GM21723 (cell line): ENCODE data around the gene UBE4B.
"Not testable (repeated sequence)": the region's sequence is repeated elsewhere in the genome, so short reads cannot be mapped to it uniquely, and the experiment has no call there.

ENCODE experiments used
- ATAC-seq: cut with Tn5 transposase; IDR thresholded peaks from one replicate; pipeline ENCODE4 v1.9.1; 2021; ENCODE audit warnings: mild to moderate bottlenecking, moderate library complexity; ENCODE audit not compliant: unreplicated experiment

The UBE4B gene

DNA sequence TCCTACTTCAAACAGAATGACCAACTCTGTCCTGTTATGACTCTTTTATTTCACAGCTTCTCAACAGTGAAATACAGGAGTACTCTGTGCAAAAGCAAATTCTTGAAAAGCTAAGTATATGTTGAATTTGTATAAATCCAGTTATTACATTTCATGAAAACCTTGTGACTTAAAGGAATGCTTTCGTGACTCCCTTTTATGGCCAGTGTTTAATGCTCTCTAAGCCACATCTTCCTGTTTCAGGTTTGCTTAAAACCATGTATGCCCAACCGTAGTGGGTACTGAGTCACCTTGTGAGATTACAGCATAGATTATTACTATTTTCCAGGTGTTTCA, 137.4 kb downstream of the UBE4B start:
- ATAC-seq, result peak; percentile 65

DNA sequence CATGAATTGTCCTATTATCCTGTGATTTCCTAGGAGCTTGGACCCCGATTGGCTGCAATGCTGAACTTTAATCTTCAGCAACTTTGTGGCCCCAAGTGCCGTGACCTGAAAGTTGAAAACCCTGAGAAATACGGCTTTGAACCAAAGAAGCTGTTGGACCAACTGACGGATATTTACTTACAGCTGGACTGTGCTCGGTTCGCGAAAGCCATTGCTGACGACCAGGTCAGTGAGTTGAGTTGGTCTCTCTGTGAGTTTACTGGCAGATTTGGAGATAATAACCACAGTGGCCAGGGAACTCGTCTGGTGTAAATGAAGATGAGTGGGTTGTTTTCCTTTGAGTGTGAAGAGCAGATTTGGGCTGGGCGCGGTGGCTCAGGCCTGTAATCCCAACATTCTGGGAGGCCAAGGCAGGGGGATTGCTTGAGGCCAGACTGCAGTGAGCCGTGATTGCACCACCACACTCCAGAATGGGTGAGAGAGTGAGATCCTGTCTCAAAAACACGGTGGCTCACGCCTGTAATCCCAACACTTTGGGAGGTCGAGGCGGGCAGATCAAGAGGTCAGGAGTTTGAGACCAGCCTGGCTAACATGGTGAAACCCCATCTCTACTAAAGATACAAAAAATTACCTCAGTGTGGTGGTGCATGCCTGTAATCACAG, 138.5 kb downstream of the UBE4B start:
- ATAC-seq, result no peak

DNA sequence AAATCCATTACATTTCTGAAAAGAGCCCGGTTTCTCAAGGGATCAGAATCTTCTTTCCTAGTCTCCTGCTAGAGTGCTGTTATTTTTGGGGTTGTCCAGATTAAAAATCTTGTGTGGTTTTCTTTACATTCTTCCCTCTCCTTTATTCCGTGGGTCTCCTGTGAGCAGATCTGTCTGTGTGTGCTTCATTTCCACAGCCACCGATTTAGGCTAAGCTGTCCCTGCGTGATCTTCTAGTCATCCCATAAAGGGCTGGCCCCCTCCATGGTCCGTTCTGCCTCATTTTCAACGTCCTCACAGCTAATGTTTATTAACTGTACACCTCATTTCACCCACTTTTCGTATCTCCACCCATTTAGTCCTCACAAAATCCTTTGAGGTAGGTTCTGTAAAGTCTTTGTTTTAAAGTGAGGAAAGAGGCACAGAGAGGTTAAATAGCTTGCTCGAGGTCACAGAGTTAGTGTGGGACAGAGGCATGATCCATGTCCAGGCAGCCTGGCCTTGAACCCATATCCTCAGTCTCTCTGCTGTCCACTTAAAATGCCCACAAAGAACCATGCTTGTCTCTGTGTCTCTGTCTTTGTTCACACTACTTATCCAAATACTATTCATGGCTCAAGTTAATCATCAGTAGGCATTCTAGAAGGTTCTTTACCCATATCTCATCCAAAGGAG, 139.4 kb downstream of the UBE4B start:
- no peak for ATAC-seq

DNA sequence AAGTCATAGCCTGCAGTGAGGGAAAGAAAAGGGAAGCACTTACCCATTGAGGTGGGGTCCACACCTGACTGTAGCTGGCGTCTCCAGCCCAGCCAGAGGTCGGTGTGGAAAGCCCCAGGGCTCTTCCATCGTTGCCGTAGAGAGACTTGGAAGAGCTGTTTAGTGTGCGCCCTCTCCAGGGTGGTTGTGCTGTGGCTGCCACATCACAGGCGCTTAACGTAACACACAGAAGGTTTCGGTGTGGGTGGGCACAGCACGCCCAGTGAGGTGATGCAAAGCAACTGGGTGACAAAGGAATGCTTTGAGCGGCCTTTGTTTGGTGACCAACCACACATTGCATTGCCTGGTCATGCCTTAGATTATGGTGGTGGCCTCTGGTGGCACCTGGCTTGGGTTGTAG, 140.8 kb downstream of the UBE4B start:
- ATAC-seq, result no peak

DNA sequence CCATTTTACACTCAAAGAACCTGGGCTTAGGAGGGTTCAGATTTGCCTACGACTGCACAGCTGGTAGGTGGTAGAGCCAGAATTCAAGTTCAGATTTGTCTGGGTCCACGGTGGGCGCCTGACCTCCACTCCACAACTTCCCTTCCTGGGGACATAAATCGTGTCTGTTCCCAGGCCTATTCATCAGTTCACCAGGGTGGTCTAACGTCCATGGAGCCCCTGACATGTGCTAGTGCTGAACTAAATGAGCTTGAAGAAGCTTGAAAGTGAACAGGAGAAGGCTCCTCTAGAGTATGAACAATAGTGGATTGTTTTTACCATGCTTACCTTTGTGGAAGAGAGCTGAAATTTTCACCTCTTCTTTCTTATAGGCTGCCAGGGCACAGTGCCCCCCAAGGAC, 145.1 kb downstream of the UBE4B start:
- ATAC-seq, result no peak

DNA sequence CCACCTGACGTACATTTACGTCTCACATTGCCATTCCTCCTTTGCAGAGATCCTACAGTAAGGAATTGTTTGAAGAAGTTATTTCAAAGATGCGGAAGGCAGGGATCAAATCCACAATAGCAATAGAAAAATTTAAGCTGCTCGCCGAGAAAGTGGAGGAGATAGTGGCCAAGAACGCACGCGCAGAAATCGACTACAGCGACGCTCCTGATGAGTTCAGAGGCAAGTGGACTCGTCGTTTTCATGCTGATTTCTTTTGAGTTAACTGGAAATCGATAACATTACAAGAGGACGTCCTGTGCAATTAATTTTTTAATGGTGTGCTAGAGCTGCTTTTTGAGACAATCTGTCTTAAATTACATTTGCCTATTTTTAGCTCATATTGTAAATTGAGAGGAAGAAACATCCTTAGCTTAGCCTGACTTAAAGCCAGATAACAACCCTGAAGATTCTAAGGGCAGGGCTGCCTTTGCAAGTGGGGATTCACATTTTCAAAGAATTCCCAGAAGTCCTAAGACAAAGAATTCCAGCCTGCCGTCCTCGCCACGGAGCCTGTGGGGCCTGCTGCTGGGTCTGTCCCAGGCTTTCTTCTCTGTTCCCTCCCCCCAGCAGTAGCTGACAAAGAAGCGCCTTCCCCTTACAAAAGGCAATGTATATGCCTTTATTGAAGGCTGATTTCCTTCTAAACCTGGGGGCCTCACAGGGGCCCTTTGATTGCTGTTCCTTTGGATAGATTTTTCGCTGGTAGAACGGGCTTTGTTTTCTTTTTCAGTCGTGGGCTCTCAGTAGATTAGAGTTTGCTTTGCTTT, 146.0 kb downstream of the UBE4B start:
- ATAC-seq, result no peak

DNA sequence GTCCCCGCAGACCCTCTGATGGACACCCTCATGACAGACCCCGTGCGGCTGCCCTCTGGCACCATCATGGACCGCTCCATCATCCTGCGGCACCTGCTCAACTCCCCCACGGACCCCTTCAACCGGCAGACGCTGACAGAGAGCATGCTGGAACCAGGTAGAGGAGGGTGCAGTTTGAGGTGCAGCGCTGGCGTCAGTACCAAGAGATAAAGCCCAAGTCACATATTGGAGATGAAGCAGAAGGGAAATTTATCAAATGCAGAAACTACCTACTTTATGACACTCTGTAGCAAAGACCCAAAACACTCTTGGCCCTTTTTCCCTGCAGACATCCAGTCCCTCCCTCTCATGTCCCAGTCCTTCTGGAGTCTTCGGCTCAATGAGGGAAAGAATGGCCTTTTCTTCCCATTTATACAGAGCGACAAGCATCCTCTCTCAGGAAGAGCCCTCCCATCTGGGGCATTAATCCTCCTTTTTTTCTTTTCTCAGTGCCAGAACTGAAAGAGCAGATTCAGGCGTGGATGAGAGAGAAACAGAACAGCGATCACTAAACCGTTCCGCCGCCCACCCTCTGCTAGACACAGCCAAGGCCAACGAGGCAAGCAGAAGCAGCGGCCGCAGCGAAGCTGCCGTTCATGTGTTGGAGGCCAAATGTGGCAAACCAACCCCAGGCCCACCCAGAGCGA, 146.8 kb downstream of the UBE4B start:
- no peak for ATAC-seq

DNA sequence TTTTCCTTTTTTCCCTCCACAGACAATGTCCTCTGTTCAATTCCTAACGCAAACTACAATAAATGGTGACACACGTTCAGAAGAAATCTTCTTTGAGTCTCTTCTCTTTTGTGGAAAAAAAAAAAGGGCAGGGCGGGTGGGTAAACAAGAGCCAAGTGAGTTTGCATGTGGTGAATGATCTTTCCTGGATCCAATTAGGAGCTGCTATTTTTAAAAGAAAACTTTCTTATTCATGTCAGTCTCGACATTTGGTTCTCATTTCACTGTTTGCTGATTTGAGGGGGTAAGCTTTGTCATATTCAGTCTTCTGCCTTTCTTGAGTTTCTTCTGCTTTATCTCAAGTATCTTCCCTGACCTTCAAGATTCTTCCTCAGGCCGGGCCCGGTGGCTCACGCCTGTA, 148.4 kb downstream of the UBE4B start:
- no peak for ATAC-seq

DNA sequence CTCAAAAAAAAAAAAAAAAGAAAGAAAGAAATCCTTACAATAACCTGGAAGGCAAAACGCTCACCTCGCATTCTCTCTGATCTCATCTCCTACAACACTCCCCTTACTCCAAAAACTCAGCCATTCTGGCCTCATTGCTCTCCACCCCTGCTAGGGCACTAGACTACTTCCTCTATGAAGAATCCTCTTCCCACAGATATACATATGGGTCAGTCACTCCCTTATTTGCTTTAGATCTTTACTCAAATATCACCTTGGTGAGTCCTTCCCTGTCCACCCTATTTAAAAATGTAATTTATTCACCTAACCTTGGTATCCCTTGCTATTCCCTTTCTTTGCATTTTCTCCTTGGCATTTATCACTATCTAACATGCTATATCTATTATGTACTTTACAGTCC, 153.0 kb downstream of the UBE4B start:
- ATAC-seq, result no peak

DNA sequence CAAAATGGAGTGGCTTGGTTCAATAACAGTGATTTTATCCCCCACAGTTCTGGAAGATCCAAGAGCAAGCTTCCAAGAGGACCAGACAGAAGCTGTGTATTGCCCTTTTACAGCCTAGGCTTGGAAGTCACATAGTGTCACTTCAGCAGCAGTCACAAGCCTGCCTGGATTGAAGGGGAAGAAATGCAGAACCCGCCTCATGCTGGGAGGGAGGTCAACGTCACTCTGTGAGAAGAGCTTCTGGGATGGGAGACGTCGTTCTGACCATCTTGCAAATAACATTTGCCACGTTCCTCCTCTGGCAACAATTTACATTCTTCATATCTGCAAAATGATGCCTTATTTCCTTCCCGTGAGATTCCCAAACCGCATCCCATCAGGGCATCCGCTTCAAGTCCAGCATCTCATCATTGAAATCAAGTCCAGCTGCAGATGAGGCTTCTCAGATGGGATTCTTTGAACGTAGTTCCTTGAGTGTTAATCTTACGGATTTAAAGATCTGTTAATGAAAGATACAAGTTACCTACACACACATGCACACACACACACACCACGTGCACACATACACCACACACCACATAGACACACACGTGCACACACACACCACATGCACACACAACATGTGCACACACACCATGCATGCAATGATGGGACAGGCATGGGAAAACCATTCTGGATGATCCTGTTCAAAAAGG, 153.7 kb downstream of the UBE4B start:
- ATAC-seq, result no peak

DNA sequence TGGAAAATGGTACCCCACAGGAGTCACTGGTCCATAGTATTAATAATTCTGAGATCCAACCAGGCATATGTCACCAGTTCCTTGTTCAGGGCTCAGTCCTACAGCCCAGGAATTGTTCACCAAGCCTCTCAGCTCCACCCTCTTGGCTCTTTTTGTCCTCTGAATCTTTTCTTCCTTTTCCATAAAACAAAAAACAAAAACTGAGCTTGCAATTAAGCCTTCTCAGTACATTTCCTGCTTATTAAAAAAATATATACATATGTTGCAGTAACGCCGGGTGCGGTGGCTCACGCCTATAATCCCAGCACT, 154.2 kb downstream of the UBE4B start:
- no peak for ATAC-seq

DNA sequence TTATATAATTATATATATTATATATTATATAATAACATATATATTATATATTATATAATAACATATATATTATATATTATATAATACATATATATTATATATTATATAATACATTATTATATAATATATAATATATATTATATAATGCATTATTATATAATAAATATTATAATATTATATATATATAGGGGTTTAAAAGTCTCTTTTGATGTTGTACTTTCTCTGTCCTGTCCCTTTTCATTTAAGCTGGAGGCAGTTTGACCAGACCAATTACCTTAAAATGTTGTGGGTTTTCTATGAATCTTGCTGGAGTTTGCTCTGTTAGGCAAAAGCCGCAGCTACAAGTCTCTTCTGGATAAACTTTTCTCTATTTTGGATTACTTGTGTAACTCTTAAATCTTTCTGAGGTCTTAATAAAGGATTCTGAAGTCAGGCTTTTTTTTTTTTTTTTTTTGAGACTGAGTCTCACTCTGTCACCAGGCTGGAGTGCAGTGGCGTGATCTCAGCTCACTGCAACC, 155.4 kb downstream of the UBE4B start:
- no peak for ATAC-seq

DNA sequence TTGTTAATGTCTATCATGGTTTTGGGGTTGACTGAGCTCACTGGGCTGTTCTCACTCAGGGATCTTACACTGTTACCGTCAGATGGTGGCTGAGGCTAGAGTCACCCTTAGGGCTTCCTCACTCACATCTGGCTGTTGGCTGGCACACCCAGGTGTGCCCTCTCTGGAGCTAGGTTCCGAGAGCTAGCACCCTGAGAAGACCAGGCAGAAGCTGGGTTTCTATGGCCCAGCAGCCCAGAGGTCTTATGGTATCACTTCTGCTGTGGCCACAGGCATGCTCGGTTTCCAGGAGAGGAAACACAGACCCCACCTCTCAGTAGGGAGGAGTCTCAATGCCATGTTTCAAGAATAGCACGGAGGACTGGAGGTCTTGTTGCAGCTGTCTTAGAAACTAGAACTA, 156.9 kb downstream of the UBE4B start:
- peak; percentile 67 for ATAC-seq

DNA sequence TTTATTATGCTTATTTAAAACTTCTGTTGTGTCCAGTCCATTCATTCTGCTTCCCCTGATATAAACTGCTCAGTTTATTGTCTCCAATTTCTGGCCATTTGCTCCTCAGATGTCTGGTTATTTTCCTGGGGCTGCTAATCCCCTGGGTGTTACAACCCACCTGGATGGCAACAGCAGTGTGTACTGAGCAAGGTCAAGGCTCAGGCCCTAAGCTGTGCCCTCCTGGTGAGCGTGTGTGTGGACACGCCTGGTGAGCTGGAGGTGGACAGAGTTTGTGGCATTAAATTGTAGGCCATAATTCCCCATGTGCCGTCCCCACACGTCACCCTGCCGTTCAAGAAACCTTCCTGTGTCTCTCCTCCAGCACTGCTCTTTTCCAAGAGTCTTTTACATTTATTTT, 159.5 kb downstream of the UBE4B start:
- ATAC-seq, result no peak

DNA sequence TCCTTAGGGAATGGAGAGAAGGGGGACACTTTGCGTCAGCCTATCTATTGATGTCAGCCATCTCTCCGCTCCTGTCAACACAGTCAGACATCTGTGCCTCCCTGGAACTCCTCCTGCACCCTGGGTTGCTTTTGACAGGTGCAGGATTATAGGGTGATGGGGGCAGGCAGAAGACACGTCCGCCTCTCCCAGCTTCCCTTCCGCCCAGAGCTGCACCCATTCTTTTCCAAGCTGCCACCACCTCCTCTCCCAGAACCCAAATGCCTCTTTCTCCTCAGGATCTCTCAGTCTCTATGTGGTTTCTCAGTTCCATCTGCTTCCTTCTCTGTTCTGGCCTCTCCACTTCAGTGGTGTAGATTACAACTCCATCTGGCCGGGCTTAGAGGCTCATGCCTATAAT, 160.5 kb downstream of the UBE4B start:
- ATAC-seq, result no peak

DNA sequence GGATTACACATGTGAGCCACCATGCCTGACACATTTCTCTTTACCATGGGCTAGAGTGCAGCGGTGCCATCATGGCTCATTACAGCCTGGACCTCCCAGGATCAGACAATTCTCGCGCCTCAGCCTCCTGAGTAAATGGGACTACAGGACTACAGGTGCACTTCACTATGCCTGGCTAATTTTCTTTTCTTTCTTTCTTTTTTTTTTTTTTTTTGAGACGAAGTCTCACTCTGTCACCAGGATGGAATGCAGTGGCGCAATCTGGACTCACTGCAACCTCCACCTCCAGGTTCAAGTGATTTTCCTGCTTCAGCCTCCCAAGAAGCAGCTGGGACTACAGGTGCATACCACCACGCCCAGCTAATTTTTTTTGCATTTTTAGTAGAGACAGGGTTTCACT, 162.8 kb downstream of the UBE4B start:
- no peak for ATAC-seq

DNA sequence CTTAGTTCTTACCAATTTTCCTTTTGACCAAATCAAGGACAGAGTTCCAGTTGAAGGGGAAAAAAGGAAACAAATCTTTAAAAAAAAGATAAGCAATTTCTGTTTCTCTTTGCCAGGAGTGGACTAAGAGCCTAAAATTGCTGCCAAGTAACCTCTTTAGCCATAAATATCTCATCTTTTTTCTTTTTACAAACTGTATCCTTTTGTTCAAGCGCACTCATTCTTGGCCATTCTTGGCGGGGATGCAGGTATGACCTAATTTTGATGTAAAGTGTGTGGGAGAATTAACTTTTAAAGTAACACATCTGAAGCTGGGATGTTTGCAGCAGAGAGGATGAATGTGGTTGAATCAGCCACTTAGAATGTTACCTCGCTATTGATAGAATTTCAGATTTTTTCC, 164.2 kb downstream of the UBE4B start:
- ATAC-seq, result no peak

DNA sequence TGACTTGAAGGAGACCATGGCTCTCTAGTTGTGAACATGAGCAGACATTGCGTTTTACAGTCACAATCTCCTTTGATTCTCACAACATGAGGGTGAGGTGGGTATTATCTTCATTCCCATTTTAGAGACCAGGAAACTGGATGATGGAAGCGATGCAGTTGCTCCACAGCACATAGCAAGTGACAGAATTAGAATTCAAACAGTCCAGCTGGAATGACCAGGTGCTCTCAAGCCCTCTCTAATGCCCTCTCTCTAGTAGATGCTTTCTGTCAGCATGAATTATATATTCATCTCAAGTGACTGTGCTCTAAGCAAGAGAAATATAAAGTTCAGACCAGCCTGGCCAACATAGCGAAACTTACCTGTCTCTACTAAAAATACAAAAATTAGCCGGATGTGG, 167.9 kb downstream of the UBE4B start:
- ATAC-seq, result no peak

DNA sequence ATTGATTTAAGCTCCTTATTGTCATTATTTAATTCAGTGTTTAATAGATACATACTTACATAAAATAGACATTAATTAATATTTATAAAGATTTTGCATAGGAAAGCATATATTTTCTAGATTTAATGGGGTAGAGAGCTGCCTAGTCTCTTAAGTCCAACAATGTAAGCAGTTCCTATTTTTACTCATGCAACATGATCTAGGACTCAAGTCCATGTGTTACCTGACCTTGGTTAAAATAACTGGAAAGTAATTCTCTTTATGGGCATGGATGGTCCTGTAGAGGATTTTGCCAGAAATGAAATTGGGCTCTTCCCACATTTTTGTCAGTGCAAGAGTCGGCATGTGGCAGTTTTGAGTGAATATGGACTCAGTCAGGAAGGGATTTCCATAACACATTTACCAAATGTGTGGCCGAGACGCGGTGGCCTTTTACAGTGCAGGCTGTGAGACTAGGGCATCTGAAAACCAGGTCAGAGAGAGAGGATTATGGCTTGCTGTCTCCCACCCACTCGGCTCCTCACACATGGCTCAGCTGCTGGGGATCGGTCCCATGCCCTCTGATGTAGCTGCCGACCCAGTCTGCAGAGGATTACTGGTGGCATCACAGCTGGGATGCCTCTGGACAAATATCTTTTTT, 171.4 kb downstream of the UBE4B start:
- ATAC-seq, result no peak

DNA sequence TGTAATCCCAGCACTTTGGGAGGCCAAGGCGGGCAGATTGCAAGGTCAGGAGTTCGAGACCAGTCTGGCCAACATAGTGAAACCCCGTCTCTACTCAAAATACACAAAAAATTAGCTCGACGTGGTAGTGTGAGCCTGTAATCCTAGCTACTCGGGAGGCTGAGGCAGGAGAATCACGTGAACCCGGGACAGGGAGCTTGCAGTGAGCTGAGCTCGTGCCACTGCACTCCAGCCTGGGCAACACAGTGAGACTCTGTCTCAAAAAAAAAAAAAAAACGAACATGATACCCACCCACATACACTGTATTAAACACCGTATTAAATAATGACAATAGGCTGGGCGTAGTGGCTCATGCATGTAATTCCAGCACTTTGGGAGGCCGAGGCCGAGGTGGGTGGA, 172.4 kb downstream of the UBE4B start:
- not testable (repeated sequence) for ATAC-seq

DNA sequence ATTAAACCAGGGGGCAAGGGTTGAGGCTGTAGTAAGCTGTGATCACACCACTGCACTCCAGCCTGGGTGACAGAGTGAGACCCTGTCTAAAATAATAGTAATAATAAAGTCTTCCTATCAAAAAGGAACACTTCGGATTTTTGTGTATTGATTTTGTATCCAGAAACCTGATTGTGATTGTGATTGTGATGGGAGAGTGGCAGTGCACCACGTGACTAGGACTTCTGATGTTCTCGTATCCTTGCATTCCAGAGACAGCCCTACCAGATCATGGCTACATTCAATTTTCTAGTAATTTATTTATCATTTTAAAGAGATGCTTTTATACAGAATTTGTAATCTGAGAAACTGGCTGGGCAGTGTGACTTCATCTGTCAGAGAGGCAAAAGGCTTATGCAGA, 175.1 kb downstream of the UBE4B start:
- ATAC-seq, result no peak
